Kidney (tissue), 14 donors: ENCODE data around the gene SPINT4. TPM values are rescaled to one million over a fixed set of nuclear protein-coding genes. Genes with fewer than 3 reads are reported as not detected.

Experiments used
- DNase-seq, 5 donors: peaks; one replicate each; pipeline ENCODE4 v3.0.0-alpha.2; 2013 to 2020
- FAIRE-seq: peaks from 2 replicates; lab custom pipeline; 2012; peaks lifted over from hg19 to GRCh38; lab: Jason Lieb, UNC
- H3K27ac ChIP-seq, 2 donors: one replicate each; pipeline ENCODE4 v1.7.0; 2013; ENCODE audit warnings: low read depth in 2 of 2, low read length in 2 of 2, inconsistent platforms in 1 of 2
- H3K27me3 ChIP-seq: one replicate; pipeline ENCODE4 v1.7.1; 2013; ENCODE audit warnings: low read length, inconsistent platforms; ENCODE audit not compliant: control insufficient read depth, insufficient read depth
- H3K36me3 ChIP-seq, 3 donors: one replicate each; pipeline versions ENCODE4 v1.7.0 to v1.7.1; 2013; ENCODE audit warnings: low read length in 3 of 3, control low read depth in 1 of 3, inconsistent platforms in 1 of 3; ENCODE audit not compliant: insufficient read depth in 3 of 3, control insufficient read depth in 2 of 3
- H3K4me1 ChIP-seq, 3 donors: one replicate each; pipeline versions ENCODE4 v1.7.0 to v1.7.1; 2013; ENCODE audit warnings: low read length in 3 of 3, inconsistent platforms in 1 of 3, low read depth in 1 of 3; ENCODE audit not compliant: control insufficient read depth in 2 of 3, insufficient read depth in 2 of 3
- H3K4me3 ChIP-seq, 3 donors: one replicate each; pipeline versions ENCODE4 v1.7.0 to v1.8.1; 2013; ENCODE audit warnings: low read length in 3 of 3, control low read depth in 1 of 3, inconsistent platforms in 1 of 3
- H3K9ac ChIP-seq, 3 donors: one replicate each; pipeline versions ENCODE4 v1.7.0 to v1.7.1; 2013; ENCODE audit warnings: low read length in 3 of 3, control low read depth in 1 of 3, inconsistent platforms in 1 of 3
- H3K9me3 ChIP-seq, 3 donors: one replicate each; pipeline versions ENCODE4 v1.7.0 to v1.7.1; 2013; ENCODE audit warnings: low read length in 3 of 3, control low read depth in 1 of 3, inconsistent platforms in 1 of 3; ENCODE audit not compliant: control insufficient read depth in 2 of 3, insufficient read depth in 1 of 3
- intact Hi-C: fragments of 100-400 bp; cut with DNase I; formaldehyde crosslinking; loops from one replicate; pipeline ENCODE4 v1.11.1; 2022
- polyA plus RNA-seq: library from polyadenylated mRNA; stranded (reverse); fragments of 350-450 nt; fragmentation: Illumina TruSeq; extraction: RNeasy Lipid Tissue Mini Kit (QIAGEN cat#74804); gene quantifications from one replicate; pipeline ENCODE4 v1.2.3, GENCODE V29; 2014; ENCODE audit warnings: low read depth, low replicate concordance; ENCODE audit not compliant: insufficient read depth
- total RNA-seq: library from RNA; stranded (reverse); fragmentation: NEBNext Ultra II Directional; extraction: Animal tissue kit (Norgen Biotek cat#: 25700); gene quantifications from one replicate; pipeline ENCODE4 v1.2.1, GENCODE V29; 2021
- TF ChIP-seq, protein P1 (sequence below): IDR thresholded peaks from 3 replicates; pipeline ENCODE4 v1.5.1; 2012; ENCODE audit warnings: mild to moderate bottlenecking, moderate library complexity, borderline replicate concordance; ENCODE audit not compliant: insufficient read depth; ENCODE audit errors: extremely low read depth
- donor health status: control.
- donor health status: control.
- donor health status: control.
- donor health status: control.
- donor health status: control.
- donor health status: DM: yes; HTN: yes; CAD: no.
- donor health status: Normal renal cell carcinoma (clear cell type).

The SPINT4 gene
- total and polyA plus RNA-seq, 2 donors from 2014 or later = not detected

DNA sequence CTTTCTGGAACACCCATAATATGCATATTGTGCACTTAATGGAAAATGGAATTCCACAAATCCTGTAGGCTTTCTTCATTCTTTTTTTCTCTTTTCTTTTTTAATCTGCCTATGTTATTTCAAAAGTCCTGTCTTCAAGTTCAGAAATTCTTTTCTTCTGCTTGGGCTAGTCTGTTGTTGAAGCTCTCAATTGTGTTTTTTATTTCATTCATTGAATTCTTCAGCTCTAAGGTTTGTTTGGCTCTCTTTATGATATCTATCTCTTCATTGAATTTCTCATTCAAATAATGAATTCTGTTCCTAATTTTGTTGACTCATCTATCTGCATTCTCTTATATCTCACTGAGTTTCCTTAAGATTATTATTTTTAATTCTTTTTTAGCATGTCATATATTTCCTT is 10.1 kb downstream of the SPINT4 start:
- Histone ChIP-seq H3K9ac (no peak overlapping the region), H3K4me3 (no peak overlapping the region), H3K4me1 (no peaks in the 10 kb centered on the region), H3K9me3 (no peaks in the 10 kb centered on the region), H3K27me3 (no peaks in the 10 kb centered on the region), H3K27ac (no peak overlapping the region), H3K36me3 (no peaks in the 10 kb centered on the region)
- FAIRE-seq = no peak
- TF ChIP-seq, protein P1, sequence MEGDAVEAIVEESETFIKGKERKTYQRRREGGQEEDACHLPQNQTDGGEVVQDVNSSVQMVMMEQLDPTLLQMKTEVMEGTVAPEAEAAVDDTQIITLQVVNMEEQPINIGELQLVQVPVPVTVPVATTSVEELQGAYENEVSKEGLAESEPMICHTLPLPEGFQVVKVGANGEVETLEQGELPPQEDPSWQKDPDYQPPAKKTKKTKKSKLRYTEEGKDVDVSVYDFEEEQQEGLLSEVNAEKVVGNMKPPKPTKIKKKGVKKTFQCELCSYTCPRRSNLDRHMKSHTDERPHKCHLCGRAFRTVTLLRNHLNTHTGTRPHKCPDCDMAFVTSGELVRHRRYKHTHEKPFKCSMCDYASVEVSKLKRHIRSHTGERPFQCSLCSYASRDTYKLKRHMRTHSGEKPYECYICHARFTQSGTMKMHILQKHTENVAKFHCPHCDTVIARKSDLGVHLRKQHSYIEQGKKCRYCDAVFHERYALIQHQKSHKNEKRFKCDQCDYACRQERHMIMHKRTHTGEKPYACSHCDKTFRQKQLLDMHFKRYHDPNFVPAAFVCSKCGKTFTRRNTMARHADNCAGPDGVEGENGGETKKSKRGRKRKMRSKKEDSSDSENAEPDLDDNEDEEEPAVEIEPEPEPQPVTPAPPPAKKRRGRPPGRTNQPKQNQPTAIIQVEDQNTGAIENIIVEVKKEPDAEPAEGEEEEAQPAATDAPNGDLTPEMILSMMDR = no peak
- intact Hi-C loops = no loop called here
- DNase-seq = no peak

DNA sequence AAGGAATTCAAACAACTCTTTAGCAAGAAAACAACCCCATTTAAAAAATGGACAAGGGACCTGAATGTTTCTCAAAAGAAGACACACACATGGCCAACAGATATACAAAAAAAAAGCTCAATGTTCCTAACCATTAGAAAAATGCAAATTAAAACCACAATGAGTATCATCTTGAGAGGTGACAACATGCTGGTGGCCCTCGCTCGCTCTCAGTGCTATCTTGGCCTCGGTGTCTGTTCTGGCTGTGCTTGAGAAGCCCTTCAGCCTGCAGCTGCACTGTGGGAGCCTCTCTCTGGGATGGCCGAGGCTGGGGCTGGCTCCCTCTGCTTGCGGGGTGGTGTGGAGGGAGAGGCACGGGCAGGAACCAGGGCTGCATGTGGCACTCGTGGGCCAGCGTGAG is 13.4 kb downstream of the SPINT4 start:
- H3K27me3 ChIP-seq = no peaks in the 10 kb centered on the region
- H3K9ac ChIP-seq = no peak overlapping the region
- H3K4me1 ChIP-seq = no peaks in the 10 kb centered on the region
- no peaks in the 10 kb centered on the region for H3K9me3 ChIP-seq
- H3K27ac ChIP-seq = no peak overlapping the region
- intact Hi-C loops = no loop called here
- DNase-seq (no peak), FAIRE-seq (no peak)
- TF ChIP-seq, protein P1 = no peak
- H3K36me3 ChIP-seq = no peaks in the 10 kb centered on the region
- H3K4me3 ChIP-seq = no peak overlapping the region

DNA sequence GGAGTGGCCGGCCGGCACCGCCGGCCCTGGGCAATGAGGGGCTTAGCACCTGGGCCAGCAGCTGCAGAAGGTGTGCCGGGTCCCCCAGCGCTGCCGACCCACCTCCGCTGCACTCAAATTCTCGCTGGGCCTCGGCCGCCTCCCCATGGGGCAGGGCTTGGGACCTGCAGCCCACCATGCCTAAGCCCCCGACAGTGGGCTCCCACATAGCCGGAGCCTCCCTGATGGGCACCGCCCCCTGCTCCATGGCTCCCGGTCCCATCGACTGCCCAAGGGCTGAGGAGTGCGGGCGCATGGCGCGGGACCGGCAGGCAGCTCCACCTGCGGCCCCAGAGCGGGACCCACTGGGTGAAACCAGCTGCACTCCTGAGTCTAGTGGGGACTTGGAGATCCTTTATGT is 13.8 kb downstream of the SPINT4 start:
- intact Hi-C loops = no loop called here
- Histone ChIP-seq H3K4me1 (no peaks in the 10 kb centered on the region), H3K9me3 (no peaks in the 10 kb centered on the region), H3K9ac (no peak overlapping the region), H3K36me3 (no peaks in the 10 kb centered on the region), H3K27me3 (no peaks in the 10 kb centered on the region), H3K27ac (no peak overlapping the region), H3K4me3 (no peak overlapping the region)
- TF ChIP-seq, protein P1 = no peak
- no peak for FAIRE-seq
- DNase-seq = no peak

DNA sequence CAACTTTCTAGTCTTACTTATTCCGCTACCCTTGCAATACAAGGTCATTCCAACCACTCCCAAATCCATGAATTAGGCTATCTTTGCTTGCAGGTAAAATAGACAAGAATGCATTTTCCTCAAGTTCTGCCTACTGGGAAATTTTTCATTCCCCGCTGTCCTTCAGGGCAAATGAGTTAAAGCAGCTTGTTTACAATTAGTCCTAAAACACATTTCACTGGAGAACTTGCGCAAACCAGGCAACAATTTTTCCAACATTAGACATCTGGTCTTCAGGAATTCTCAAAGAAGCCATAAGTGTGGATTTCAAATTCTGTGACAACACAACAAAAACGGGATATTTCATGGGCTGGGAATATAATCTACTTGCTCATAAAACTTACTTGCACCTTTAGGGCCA is 20.4 kb downstream of the SPINT4 start:
- intact Hi-C loops = no loop called here
- Histone ChIP-seq H3K36me3 (no peaks in the 10 kb centered on the region), H3K4me1 (no peaks in the 10 kb centered on the region), H3K27me3 (no peaks in the 10 kb centered on the region), H3K4me3 (no peak overlapping the region), H3K27ac (no peak overlapping the region), H3K9me3 (no peaks in the 10 kb centered on the region), H3K9ac (no peak overlapping the region)
- no peak for FAIRE-seq
- no peak for DNase-seq
- TF ChIP-seq, protein P1 = no peak
